ENCODE results near the gene CCR8.

GRCh38 chr3:39323494-39323893, 6.0 kb upstream of the CCR8 start:
- no peak for TF ChIP-seq CTCF (IDR thresholded peaks at IDR 0.05)
- no peak for TF ChIP-seq POLR2A (IDR thresholded peaks at IDR 0.05)

Measured in esophagus squamous epithelium (tissue), 4 donors.